CD14-positive monocyte (primary cell): ENCODE measurements around the gene IBA57. TPM values are rescaled to one million over a fixed set of nuclear protein-coding genes. Genes with fewer than 3 reads are reported as not detected.

Experiments used
- DNase-seq, 3 donors: peaks; one replicate each; pipeline ENCODE4 v3.0.0-alpha.2; 2011 to 2022
- H2AFZ ChIP-seq: 2 replicates; pipeline ENCODE4 v1.6.0; 2012; ENCODE audit warnings: mild to moderate bottlenecking, low read depth, low read length, inconsistent platforms; ENCODE audit not compliant: insufficient read depth, poor library complexity, severe bottlenecking
- H3K27ac ChIP-seq, 2 donors: 1 replicate in 1 of 2; 2 replicates in 1 of 2; pipeline ENCODE4 v1.5.1; 2012 to 2013; ENCODE audit warnings: low read length in 2 of 2, control low read depth in 1 of 2, inconsistent platforms in 1 of 2, low read depth in 1 of 2, mild to moderate bottlenecking in 1 of 2
- H3K27me3 ChIP-seq, 2 donors: one replicate each; pipeline versions ENCODE4 v1.6.0 to v1.6.1; 2011 to 2013; ENCODE audit warnings: low read length in 2 of 2; ENCODE audit not compliant: control insufficient read depth in 2 of 2, insufficient read depth in 2 of 2
- H3K36me3 ChIP-seq, 2 donors: replicated peaks in 1 of 2; 1 replicate in 1 of 2; 2 replicates in 1 of 2; pipeline versions ENCODE4 v1.5.1 to v1.6.1; 2012 to 2013; ENCODE audit warnings: low read length in 2 of 2, control low read depth in 1 of 2, inconsistent platforms in 1 of 2, mild to moderate bottlenecking in 1 of 2; ENCODE audit not compliant: insufficient read depth in 2 of 2, control insufficient read depth in 1 of 2
- H3K4me1 ChIP-seq, 2 donors: 1 replicate in 1 of 2; 2 replicates in 1 of 2; pipeline versions ENCODE4 v1.5.1 to v1.6.1; 2012 to 2013; ENCODE audit warnings: low read length in 2 of 2, control low read depth in 1 of 2, inconsistent platforms in 1 of 2, mild to moderate bottlenecking in 1 of 2, moderate library complexity in 1 of 2; ENCODE audit not compliant: insufficient read depth in 2 of 2, control insufficient read depth in 1 of 2
- H3K4me2 ChIP-seq: replicated peaks from 2 replicates; pipeline ENCODE3; 2012; ENCODE audit warnings: low read length, moderate library complexity, mild to moderate bottlenecking; ENCODE audit not compliant: poor library complexity, severe bottlenecking; ENCODE audit errors: extremely low read depth
- H3K4me3 ChIP-seq, 3 experiments: fragments of 200-600 bp in 1 of 3; sonication (generic) in 1 of 3; replicated peaks in 1 of 3; 1 replicate in 2 of 3; 2 replicates in 1 of 3; pipeline ENCODE4 v1.5.1; 2011 to 2013; ENCODE audit warnings: low read length in 3 of 3, mild to moderate bottlenecking in 3 of 3, control low read depth in 2 of 3, low read depth in 2 of 3, inconsistent platforms in 1 of 3, moderate library complexity in 1 of 3
- H3K79me2 ChIP-seq: 2 replicates; pipeline ENCODE4 v1.6.0; 2012; ENCODE audit warnings: mild to moderate bottlenecking, control low read depth, inconsistent platforms, low read length, moderate library complexity; ENCODE audit not compliant: insufficient read depth
- H3K9ac ChIP-seq: 2 replicates; pipeline ENCODE4 v1.6.0; 2017; ENCODE audit warnings: low read length, mild to moderate bottlenecking; ENCODE audit not compliant: insufficient read depth, poor library complexity, severe bottlenecking
- H3K9me3 ChIP-seq, 2 donors: replicated peaks in 1 of 2; 1 replicate in 1 of 2; 2 replicates in 1 of 2; pipeline versions ENCODE4 v1.5.1 to v1.6.1; 2012 to 2013; ENCODE audit warnings: low read length in 2 of 2, control low read depth in 1 of 2; ENCODE audit not compliant: control insufficient read depth in 1 of 2, insufficient read depth in 1 of 2
- H4K20me1 ChIP-seq: 2 replicates; pipeline ENCODE4 v1.6.0; 2012; ENCODE audit warnings: mild to moderate bottlenecking, low read length, control low read depth, moderate library complexity; ENCODE audit not compliant: insufficient read depth
- H3K27ac Mint-ChIP-seq, 7 donors: one replicate each; pipeline ENCODE4 v1.8.0; 2020; ENCODE audit warnings: mild to moderate bottlenecking in 7 of 7, mixed read lengths in 7 of 7, moderate library complexity in 6 of 7, inconsistent platforms in 2 of 7
- H3K27me3 Mint-ChIP-seq, 3 donors: one replicate each; pipeline ENCODE4 v1.8.0; 2021 to 2022; ENCODE audit warnings: low read depth in 3 of 3, mild to moderate bottlenecking in 3 of 3, mixed read lengths in 3 of 3, moderate library complexity in 3 of 3, inconsistent platforms in 1 of 3
- H3K36me3 Mint-ChIP-seq, 2 donors: one replicate each; pipeline ENCODE4 v1.8.0; 2020; ENCODE audit warnings: mixed read lengths in 2 of 2, inconsistent platforms in 1 of 2, mild to moderate bottlenecking in 1 of 2
- H3K4me1 Mint-ChIP-seq: one replicate; pipeline ENCODE4 v1.8.0; 2020; ENCODE audit warnings: mild to moderate bottlenecking, mixed read lengths
- H3K4me3 Mint-ChIP-seq, 2 donors: one replicate each; pipeline ENCODE4 v1.8.0; 2020; ENCODE audit warnings: mild to moderate bottlenecking in 2 of 2, mixed read lengths in 2 of 2, moderate library complexity in 1 of 2
- H3K9me3 Mint-ChIP-seq, 7 donors: one replicate each; pipeline ENCODE4 v1.8.0; 2020 to 2022; ENCODE audit warnings: mixed read lengths in 7 of 7, mild to moderate bottlenecking in 6 of 7, moderate library complexity in 6 of 7, inconsistent platforms in 2 of 7
- CTCF ChIP-seq: fragments of 200-600 bp; IDR thresholded peaks from one replicate; pipeline ENCODE4 v1.8.0; 2022; ENCODE audit warnings: antibody characterized with exemption, mild to moderate bottlenecking
- WGBS: methylation state at CpG from one replicate; pipeline ENCODE4 v1.1.5; 2013; ENCODE audit warnings: missing lambda C conversion rate; ENCODE audit not compliant: insufficient coverage; 5-methylcytosine and 5-hydroxymethylcytosine counted together
- intact Hi-C, 2 donors: fragments of 100-400 bp; cut with micrococcal nuclease; formaldehyde crosslinking; loops; one replicate each; pipeline versions ENCODE4 v1.15.0 to v1.15.1; 2023
- polyA plus RNA-seq, 3 donors: library from polyadenylated mRNA; depleted of rRNA in 1 of 3; unstranded in 2 of 3; stranded (reverse) in 1 of 3; fragments of 300-500 nt in 2 of 3; fragments of >200 nt in 1 of 3; fragmentation: Illumina TruSeq in 2 of 3; gene quantifications; 1 replicate in 2 of 3; 2 replicates in 1 of 3; pipeline ENCODE4 v1.2.3, GENCODE V29; 2012 to 2021

Gene IBA57
- polyA plus RNA-seq, 3 donors: 1.6 to 2.1 (median 1.7) TPM

GRCh38 chr1:228222548-228222947, 56.9 kb downstream of the IBA57 start:
- Histone ChIP-seq H4K20me1 (no peaks in the 10 kb centered on the region), H3K4me3 (no peak overlapping the region), H3K4me1 (peaks cover 7 to 10% of the 10 kb centered on the region in 2 donors), H3K36me3 (no peaks in the 10 kb centered on the region), H3K9me3 (peaks cover 0 to 17% of the 10 kb centered on the region in 2 donors), H2AFZ (no peak overlapping the region), H3K79me2 (no peaks in the 10 kb centered on the region), H3K4me2 (no peak overlapping the region), H3K9ac (no peak overlapping the region), H3K27ac (no peak overlapping the region), H3K27me3 (no peaks in the 10 kb centered on the region)
- no peak for TF ChIP-seq CTCF
- DNase-seq: no peak
- peaks cover 7% of the 10 kb centered on the region for H3K4me1 Mint-ChIP-seq
- no peak overlapping the region for H3K27ac Mint-ChIP-seq
- intact Hi-C loops: no loop called here
- no peaks in the 10 kb centered on the region for H3K36me3 Mint-ChIP-seq
- peaks cover 0 to 5% (median 2%) of the 10 kb centered on the region in 3 donors for H3K27me3 Mint-ChIP-seq
- H3K4me3 Mint-ChIP-seq: no peak overlapping the region
- 96% methylated on average over 7 of the region's 11 CpGs for WGBS
- peaks cover 8 to 28% (median 13%) of the 10 kb centered on the region in 7 donors for H3K9me3 Mint-ChIP-seq

GRCh38 chr1:228224198-228225164, 58.9 kb downstream of the IBA57 start:
- Mint-ChIP-seq H3K4me3 (no peak overlapping the region), H3K36me3 (no peaks in the 10 kb centered on the region), H3K27ac (no peak overlapping the region), H3K4me1 (peaks cover 21% of the 10 kb centered on the region), H3K9me3 (peaks cover 8 to 30% (median 14%) of the 10 kb centered on the region in 7 donors), H3K27me3 (peaks cover 0 to 5% (median 2%) of the 10 kb centered on the region in 3 donors)
- H3K9ac ChIP-seq: no peak overlapping the region
- peaks cover 25 to 29% of the 10 kb centered on the region in 2 donors for H3K4me1 ChIP-seq
- no peak overlapping the region for H3K4me3 ChIP-seq
- no peak overlapping the region for H2AFZ ChIP-seq
- no peaks in the 10 kb centered on the region for H3K36me3 ChIP-seq
- 92% methylated on average over 16 of the region's 16 CpGs for WGBS
- H3K79me2 ChIP-seq: no peaks in the 10 kb centered on the region
- TF ChIP-seq CTCF: no peak
- H3K4me2 ChIP-seq: no peak overlapping the region
- no peak overlapping the region for H3K27ac ChIP-seq
- H4K20me1 ChIP-seq: no peaks in the 10 kb centered on the region
- H3K9me3 ChIP-seq: peaks cover 0 to 17% of the 10 kb centered on the region in 2 donors
- H3K27me3 ChIP-seq: no peaks in the 10 kb centered on the region
- no peak for DNase-seq
- intact Hi-C loops: no loop called here
